M059J (cell line): Measurements from ENCODE around the gene PGK2. TPM values are rescaled to one million over a fixed set of nuclear protein-coding genes. Genes with fewer than 3 reads are reported as not detected.

Source experiments
- DNase-seq: peaks from one replicate; pipeline ENCODE4 v3.0.0-alpha.2; 2012; ENCODE audit warnings: low read depth
- total RNA-seq: library from RNA; depleted of rRNA; stranded (reverse); fragments of >200 nt; shearing (Covaris generic); gene quantifications from 2 replicates; pipeline ENCODE4 v1.2.3, GENCODE V29; 2014; rRNA removed

Gene PGK2
- total RNA-seq, 1 experiment from 2014 or later: not detected

- DNase-seq: no peak
Measured at GRCh38 chr6:49736017-49736508, 51.0 kb downstream of the PGK2 start.

Other genes starting within 250 kb of the PGK2 start
- gene C6orf141, start 236.6 kb downstream of the PGK2 start, total RNA-seq: 11.7 and 16.6 TPM in 2 replicates
- gene RHAG, start 150.4 kb downstream of the PGK2 start, total RNA-seq: not detected in 2 replicates
- not detected in 2 replicates for gene CRISP2, start 73.7 kb downstream of the PGK2 start, total RNA-seq
- gene CRISP3, start 42.9 kb downstream of the PGK2 start, total RNA-seq: not detected in 2 replicates
- not detected in 2 replicates for gene CRISP1, start 79.2 kb upstream of the PGK2 start, total RNA-seq
- not detected in 2 replicates for gene DEFB114, start 176.9 kb upstream of the PGK2 start, total RNA-seq
- not detected in 2 replicates for gene DEFB113, start 182.3 kb upstream of the PGK2 start, total RNA-seq
- gene DEFB110, start 234.7 kb upstream of the PGK2 start, total RNA-seq: not detected in 2 replicates